Panc1 (cell line): ENCODE results near the gene DNM3. TPM values are rescaled to one million over a fixed set of nuclear protein-coding genes. Genes with fewer than 3 reads are reported as not detected.

Experiments used
- ATAC-seq: fragments of 200-7000 bp; cut with Tn5 transposase; 2 replicates; pipeline ENCODE4 v1.9.1; 2020; ENCODE audit warnings: mild to moderate bottlenecking, moderate library complexity
- BruUV-seq: library from RNA; stranded (reverse); fragments of 400-500 nt; replicated peaks from 2 replicates; lab custom pipeline; 2021; lab: Mats Ljungman, UMichigan
- CTCF ChIA-PET: fragments of 300-600 bp; sonication (Branson Sonifier 250); formaldehyde crosslinking; loops from one replicate; lab custom pipeline; 2022; ENCODE audit warnings: antibody characterized with exemption; lab: Charles Lee
- POLR2A ChIA-PET: fragments of 300-600 bp; sonication (Branson Sonifier 250); formaldehyde crosslinking; loops from one replicate; lab custom pipeline; 2022; ENCODE audit warnings: antibody characterized with exemption; lab: Charles Lee
- DNase-seq: peaks from one replicate; pipeline ENCODE4 v3.0.0-alpha.2; 2010; ENCODE audit warnings: low read depth, low spot score
- H3K27ac ChIP-seq: 2 replicates; pipeline ENCODE4 v1.5.1; 2011; ENCODE audit warnings: mild to moderate bottlenecking, low read length, inconsistent platforms
- H3K27me3 ChIP-seq: fragments of 200-500 bp; sonication (Bioruptor generic); 2 replicates; pipeline ENCODE4 v1.6.0; 2014; ENCODE audit warnings: low read length, inconsistent platforms; ENCODE audit not compliant: control insufficient read depth, insufficient read depth
- H3K36me3 ChIP-seq: fragments of 200-500 bp; sonication (Bioruptor generic); 2 replicates; pipeline ENCODE4 v1.5.1; 2014; ENCODE audit warnings: inconsistent platforms, mild to moderate bottlenecking, low read length, moderate library complexity; ENCODE audit not compliant: control insufficient read depth, insufficient read depth
- H3K4me1 ChIP-seq: 2 replicates; pipeline ENCODE4 v1.5.1; 2011; ENCODE audit warnings: inconsistent platforms, mild to moderate bottlenecking, low read length, moderate library complexity; ENCODE audit not compliant: control insufficient read depth, insufficient read depth
- H3K4me3 ChIP-seq, 2 experiments: 2 replicates each; pipeline ENCODE4 v1.5.1; 2011 to 2012; ENCODE audit warnings: low read depth in 2 of 2, low read length in 2 of 2, mild to moderate bottlenecking in 2 of 2, inconsistent platforms in 1 of 2, moderate library complexity in 1 of 2
- H3K9me3 ChIP-seq: fragments of 200-500 bp; sonication (Bioruptor generic); 2 replicates; pipeline ENCODE4 v1.5.1; 2014; ENCODE audit warnings: low read depth, mild to moderate bottlenecking, inconsistent platforms, low read length, moderate library complexity; ENCODE audit not compliant: control insufficient read depth, insufficient read depth
- POLR2AphosphoS5 ChIP-seq: IDR thresholded peaks from 2 replicates; pipeline ENCODE4 v1.6.1; 2012; ENCODE audit warnings: mild to moderate bottlenecking, low read depth, low read length, moderate library complexity
- SIN3A ChIP-seq: IDR thresholded peaks from 2 replicates; pipeline ENCODE4 v1.6.1; 2012; ENCODE audit warnings: low read depth, mild to moderate bottlenecking, low read length, moderate library complexity, borderline replicate concordance; ENCODE audit not compliant: insufficient read depth
- TCF7L2 ChIP-seq: IDR thresholded peaks from 2 replicates; pipeline ENCODE4 v1.6.1; 2011; ENCODE audit warnings: mild to moderate bottlenecking, low read depth, low read length, inconsistent platforms
- in situ Hi-C: cut with HindIII; loops from 2 replicates; pipeline ENCODE4 v1.10.0; 2016; ENCODE audit warnings: low sequenced_read_pairs, low pct_unique_long_range_greater_than_20kb
- intact Hi-C: fragments of 100-400 bp; cut with micrococcal nuclease; formaldehyde crosslinking; loops from one replicate; pipeline ENCODE4 v1.10.0; 2022; ENCODE audit not compliant: unreplicated experiment
- total RNA-seq: library from RNA; stranded (reverse); gene quantifications from one replicate; pipeline ENCODE4 v1.2.1, GENCODE V29; 2021; ENCODE audit not compliant: unreplicated experiment
- TF ChIP-seq, protein P1 (sequence below), 2 experiments: IDR thresholded peaks; 2 replicates each; pipeline ENCODE4 v1.6.1; 2011 to 2012; ENCODE audit warnings: low read depth in 2 of 2, control low read depth in 1 of 2, low read length in 1 of 2, mild to moderate bottlenecking in 1 of 2, moderate library complexity in 1 of 2; ENCODE audit not compliant: insufficient read depth in 1 of 2
- TF ChIP-seq, protein P2 (sequence below): fragments of 450-650 bp; IDR thresholded peaks from 2 replicates; pipeline ENCODE4 v1.5.1; 2017; ENCODE audit warnings: mild to moderate bottlenecking

DNM3 gene
- total RNA-seq, 1 experiment from 2014 or later: 0.46 TPM

DNA sequence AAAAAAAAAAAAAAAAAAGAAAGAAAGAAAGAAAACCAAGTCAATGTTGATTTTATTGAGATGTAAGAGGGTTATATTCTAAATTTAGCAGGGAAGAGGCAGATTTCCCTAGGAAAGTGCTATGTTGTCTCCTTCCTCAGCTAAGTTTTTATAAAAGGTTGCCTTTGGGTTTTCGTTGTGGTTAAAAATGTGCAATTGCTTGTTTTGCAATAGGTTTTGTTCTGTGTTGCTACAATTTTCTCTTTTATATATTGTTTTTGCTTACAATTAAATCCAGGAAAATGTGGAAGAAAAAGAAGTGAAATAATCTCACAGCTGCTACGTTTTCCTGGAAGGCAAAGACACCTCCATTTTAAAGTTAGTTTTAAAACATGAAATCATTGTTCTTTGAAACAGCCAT, 442.5 kb downstream of the DNM3 start:
- ATAC-seq (no peak), DNase-seq (no peak)
- no peaks in the 10 kb centered on the region for H3K9me3 ChIP-seq
- no TSS peak for BruUV-seq
- intact Hi-C loops: no loop called here
- no peaks in the 10 kb centered on the region for H3K27me3 ChIP-seq
- no peaks in the 10 kb centered on the region for H3K36me3 ChIP-seq
- POLR2A ChIA-PET: interaction anchor here (0.7 kb wide), 1 partner anchor 37 kb away, joined by 9 read pairs; no protein-coding TSS in a partner anchor
- H3K4me3 ChIP-seq: no peak overlapping the region
- H3K27ac ChIP-seq: peak overlapping the region; percentile 14; the same call in 1 of the 2 replicates
- no peaks in the 10 kb centered on the region; the same call in 1 of the 2 replicates for H3K4me1 ChIP-seq
- in situ Hi-C loops: no loop called here
- TF ChIP-seq, protein P1, sequence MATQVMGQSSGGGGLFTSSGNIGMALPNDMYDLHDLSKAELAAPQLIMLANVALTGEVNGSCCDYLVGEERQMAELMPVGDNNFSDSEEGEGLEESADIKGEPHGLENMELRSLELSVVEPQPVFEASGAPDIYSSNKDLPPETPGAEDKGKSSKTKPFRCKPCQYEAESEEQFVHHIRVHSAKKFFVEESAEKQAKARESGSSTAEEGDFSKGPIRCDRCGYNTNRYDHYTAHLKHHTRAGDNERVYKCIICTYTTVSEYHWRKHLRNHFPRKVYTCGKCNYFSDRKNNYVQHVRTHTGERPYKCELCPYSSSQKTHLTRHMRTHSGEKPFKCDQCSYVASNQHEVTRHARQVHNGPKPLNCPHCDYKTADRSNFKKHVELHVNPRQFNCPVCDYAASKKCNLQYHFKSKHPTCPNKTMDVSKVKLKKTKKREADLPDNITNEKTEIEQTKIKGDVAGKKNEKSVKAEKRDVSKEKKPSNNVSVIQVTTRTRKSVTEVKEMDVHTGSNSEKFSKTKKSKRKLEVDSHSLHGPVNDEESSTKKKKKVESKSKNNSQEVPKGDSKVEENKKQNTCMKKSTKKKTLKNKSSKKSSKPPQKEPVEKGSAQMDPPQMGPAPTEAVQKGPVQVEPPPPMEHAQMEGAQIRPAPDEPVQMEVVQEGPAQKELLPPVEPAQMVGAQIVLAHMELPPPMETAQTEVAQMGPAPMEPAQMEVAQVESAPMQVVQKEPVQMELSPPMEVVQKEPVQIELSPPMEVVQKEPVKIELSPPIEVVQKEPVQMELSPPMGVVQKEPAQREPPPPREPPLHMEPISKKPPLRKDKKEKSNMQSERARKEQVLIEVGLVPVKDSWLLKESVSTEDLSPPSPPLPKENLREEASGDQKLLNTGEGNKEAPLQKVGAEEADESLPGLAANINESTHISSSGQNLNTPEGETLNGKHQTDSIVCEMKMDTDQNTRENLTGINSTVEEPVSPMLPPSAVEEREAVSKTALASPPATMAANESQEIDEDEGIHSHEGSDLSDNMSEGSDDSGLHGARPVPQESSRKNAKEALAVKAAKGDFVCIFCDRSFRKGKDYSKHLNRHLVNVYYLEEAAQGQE (IDR thresholded peaks at IDR 0.05; ENCODE audit: insufficient read depth in 1 of 2, low read depth in 2 of 2, low read length in 1 of 2): no peak
- TF ChIP-seq TCF7L2 (no peak), SIN3A (no peak)
- TF ChIP-seq, protein P2, sequence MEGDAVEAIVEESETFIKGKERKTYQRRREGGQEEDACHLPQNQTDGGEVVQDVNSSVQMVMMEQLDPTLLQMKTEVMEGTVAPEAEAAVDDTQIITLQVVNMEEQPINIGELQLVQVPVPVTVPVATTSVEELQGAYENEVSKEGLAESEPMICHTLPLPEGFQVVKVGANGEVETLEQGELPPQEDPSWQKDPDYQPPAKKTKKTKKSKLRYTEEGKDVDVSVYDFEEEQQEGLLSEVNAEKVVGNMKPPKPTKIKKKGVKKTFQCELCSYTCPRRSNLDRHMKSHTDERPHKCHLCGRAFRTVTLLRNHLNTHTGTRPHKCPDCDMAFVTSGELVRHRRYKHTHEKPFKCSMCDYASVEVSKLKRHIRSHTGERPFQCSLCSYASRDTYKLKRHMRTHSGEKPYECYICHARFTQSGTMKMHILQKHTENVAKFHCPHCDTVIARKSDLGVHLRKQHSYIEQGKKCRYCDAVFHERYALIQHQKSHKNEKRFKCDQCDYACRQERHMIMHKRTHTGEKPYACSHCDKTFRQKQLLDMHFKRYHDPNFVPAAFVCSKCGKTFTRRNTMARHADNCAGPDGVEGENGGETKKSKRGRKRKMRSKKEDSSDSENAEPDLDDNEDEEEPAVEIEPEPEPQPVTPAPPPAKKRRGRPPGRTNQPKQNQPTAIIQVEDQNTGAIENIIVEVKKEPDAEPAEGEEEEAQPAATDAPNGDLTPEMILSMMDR: no peak
- CTCF ChIA-PET: no interaction called here

- no TSS peak for BruUV-seq
- no peak overlapping the region for H3K4me3 ChIP-seq
- ATAC-seq (peak; percentile 65; the same call in 1 of the 2 replicates), DNase-seq (no peak)
- CTCF ChIA-PET: no interaction called here
- intact Hi-C loops: no loop called here
- POLR2A ChIA-PET: no interaction called here
- in situ Hi-C loops: no loop called here
- H3K36me3 ChIP-seq: no peaks in the 10 kb centered on the region
- H3K9me3 ChIP-seq: no peaks in the 10 kb centered on the region
- TF ChIP-seq TCF7L2 (peak; percentile 42; the same call in 1 of the 2 replicates), POLR2AphosphoS5 (no peak)
- TF ChIP-seq, protein P1 (IDR thresholded peaks at IDR 0.05; ENCODE audit: insufficient read depth in 1 of 2, low read depth in 2 of 2, low read length in 1 of 2): no peak
- H3K27me3 ChIP-seq: no peaks in the 10 kb centered on the region
- H3K4me1 ChIP-seq: no peaks in the 10 kb centered on the region; the same call in 1 of the 2 replicates
- H3K27ac ChIP-seq: peak overlapping the region; percentile 59
These were observed 445.4 kb downstream of the DNM3 start for GRCh38 chr1:172286629-172287076.
